GM12875 (cell line): ENCODE data around the gene MPND.

Experiments
- H3K4me3 ChIP-seq: one replicate; pipeline ENCODE4 v1.5.1; 2011; ENCODE audit warnings: low read depth, low read length, control low read depth
- TF ChIP-seq, protein P1 (sequence below): IDR thresholded peaks from 2 replicates; pipeline ENCODE4 v1.5.1; 2011; ENCODE audit warnings: low read depth, mild to moderate bottlenecking, control low read depth, inconsistent platforms, low read length, moderate library complexity, borderline replicate concordance; ENCODE audit not compliant: insufficient read depth

The MPND gene

DNA sequence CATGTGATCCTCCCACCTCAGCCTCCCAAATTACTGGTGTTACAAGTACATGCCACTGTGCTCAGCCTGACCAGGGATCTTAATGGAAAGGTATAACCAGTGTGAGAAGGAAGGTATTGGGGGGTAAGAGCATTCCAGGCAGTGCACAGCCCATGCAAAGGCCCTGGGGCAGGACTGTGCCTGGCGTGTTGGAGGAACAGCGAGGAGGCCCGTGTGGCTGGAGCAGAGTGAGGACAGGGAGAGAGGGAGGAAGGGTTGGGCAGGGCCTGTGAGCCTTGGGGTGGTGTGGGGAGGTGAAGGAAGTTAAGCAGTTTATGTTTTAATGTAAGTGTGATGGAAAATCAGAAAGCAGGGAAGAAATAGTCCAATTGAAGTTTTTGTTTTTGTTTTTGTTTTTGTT lies 42.8 kb upstream of the MPND start:
- TF ChIP-seq, protein P1, sequence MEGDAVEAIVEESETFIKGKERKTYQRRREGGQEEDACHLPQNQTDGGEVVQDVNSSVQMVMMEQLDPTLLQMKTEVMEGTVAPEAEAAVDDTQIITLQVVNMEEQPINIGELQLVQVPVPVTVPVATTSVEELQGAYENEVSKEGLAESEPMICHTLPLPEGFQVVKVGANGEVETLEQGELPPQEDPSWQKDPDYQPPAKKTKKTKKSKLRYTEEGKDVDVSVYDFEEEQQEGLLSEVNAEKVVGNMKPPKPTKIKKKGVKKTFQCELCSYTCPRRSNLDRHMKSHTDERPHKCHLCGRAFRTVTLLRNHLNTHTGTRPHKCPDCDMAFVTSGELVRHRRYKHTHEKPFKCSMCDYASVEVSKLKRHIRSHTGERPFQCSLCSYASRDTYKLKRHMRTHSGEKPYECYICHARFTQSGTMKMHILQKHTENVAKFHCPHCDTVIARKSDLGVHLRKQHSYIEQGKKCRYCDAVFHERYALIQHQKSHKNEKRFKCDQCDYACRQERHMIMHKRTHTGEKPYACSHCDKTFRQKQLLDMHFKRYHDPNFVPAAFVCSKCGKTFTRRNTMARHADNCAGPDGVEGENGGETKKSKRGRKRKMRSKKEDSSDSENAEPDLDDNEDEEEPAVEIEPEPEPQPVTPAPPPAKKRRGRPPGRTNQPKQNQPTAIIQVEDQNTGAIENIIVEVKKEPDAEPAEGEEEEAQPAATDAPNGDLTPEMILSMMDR, result no peak
- no peak overlapping the region for H3K4me3 ChIP-seq

DNA sequence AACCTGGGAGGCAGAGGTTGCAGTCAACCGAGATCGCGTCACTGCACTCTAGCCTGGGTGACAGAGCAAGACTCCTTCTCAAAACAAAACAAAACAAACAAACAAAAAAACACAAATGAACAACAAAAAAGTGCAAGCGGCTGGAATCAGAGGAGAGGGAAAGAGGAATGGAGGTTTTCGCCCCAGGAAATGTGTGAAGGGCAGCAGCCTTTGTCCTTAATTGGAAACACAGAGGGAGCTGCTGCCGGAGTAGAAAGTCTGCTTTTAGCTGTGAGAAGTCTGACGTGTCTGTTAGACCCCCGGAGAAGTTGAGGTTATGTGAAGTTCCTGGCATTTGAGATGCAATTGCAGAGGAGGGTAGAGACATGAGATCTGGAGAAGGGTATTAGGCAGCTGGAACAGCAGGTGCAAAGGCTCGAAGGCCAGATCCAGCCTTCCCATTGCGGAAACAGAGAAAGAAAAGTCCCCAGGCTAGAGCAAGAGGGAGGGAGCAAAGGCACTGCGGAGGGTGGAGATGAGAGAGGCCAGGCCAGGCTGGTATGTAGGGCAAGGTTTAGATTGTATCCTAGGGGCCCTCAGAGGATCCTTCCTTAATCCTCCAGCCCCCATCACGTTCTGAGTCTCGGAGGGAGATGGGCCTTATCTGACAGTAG lies 41.6 kb upstream of the MPND start:
- H3K4me3 ChIP-seq, result no peak overlapping the region

GRCh38 chr19:4302243-4302640 lies 41.1 kb upstream of the MPND start, which contains the start of gene TMIGD2:
Gene TMIGD2, minus strand, starts transcription at chr19:4302389. Its CDS starts 4 bp downstream, at chr19:4302385.
- no peak within 1 kb of the TSS for H3K4me3 ChIP-seq
- TF ChIP-seq, protein P1, result no peak

More for the DNA sequence above, 41.6 kb upstream of the MPND start:
- TF ChIP-seq, protein P1, result no peak

DNA sequence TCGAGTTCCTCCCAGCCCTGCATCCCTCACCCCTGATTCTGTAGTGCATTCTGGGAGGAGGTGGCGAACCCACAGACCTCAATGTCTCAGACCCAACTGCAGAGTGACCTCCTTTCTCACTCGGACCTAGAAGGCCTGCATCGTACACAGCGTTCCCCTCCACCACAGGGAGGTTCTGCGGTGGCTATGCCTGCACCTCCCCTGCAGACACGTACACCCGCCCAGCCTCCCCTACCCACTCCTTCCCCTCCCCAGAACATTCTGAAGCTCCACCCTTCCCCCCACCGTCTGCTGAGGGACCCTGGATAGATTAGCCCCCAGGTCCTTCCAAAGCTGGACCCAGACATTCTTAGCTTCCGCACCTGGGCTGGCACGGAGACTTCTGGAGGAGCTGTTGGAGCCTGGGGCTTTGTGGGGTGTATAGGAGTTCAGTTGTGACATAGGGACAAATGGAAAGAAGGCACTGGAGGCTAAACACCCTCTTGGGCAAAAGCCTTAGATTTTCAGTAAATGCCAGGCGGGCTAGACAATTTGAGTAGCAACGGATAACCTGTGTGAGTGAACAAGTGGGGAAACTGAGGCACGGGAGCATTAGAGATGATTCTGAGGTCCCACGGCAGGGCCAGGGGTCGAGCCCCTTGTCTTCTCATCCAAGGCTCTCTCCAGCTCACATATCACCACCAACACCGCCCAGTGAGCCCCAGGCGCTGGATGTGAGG lies 39.4 kb upstream of the MPND start:
- H3K4me3 ChIP-seq, result no peak overlapping the region

DNA sequence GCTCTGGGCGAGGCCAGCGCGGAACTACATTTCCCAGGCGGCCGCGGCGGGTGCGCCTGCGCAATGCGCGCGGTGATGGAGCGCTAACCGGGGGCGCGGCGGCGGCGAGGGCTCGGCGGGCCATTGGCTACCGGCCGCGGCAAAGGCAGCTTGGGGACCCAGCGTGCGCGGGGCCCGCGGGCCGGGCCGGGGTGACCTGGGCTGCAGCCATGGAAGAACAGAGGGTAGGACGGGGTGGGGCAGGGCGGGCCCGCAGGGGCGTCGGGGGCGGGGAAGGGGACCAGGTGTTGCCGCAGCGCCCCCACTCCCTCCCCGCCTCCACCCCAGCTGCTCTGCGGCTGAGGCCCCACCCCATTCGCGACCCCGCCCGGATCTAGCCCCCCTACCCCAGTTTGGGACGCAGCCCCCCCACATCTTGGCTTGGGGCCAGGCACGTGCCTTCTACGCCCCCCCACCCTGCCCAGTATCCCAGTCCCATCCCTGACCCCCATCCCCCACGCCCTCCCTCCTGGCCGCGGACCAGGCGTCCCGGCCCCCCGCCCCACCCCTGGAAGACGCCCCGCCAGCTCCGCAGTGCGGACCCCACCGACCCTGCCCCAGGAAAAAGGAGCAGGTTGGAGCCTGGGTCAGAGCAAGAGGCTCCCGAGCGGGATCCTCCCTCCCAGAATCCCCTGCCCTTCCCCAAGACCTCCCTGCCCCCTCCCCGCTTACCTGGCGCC lies 38.7 kb upstream of the MPND start, which contains the start of gene FSD1:
Gene FSD1 (plus strand): TSS at position 61 of the 719 bp plus-strand sequence. CDS start 149 bp downstream, at position 210.
- H3K4me3 ChIP-seq, result no peak within 1 kb of the TSS
- TF ChIP-seq, protein P1, result no peak

More for the DNA sequence above, 39.4 kb upstream of the MPND start:
- TF ChIP-seq, protein P1, result no peak

DNA sequence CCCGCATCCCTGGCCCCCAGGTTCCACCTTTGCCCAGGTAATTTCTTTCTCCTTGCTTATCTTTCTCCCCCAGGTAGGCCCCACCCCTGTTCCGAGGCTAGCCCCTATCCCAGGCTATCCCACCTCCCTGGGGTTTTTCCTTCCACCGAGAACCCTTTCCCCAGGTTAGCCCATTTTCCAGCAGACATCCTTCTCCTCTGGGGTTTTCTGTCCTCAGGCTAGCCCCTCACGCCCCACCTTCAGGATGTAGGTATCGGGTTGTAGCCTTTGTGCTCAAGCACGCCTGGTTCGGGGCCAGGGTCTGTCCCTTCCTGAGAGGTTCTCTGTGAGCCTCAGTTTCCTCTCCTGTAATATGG lies 38.1 kb upstream of the MPND start:
- H3K4me3 ChIP-seq, result no peak overlapping the region
- TF ChIP-seq, protein P1, result no peak
